ENCODE data around the gene SCPEP1.

GRCh38 chr17:57033296-57033695, 55.4 kb downstream of the SCPEP1 start:
- no peak for TF ChIP-seq POLR2AphosphoS5 (IDR thresholded peaks at IDR 0.05; ENCODE audit: low read depth, low read length)
- TF ChIP-seq TAF1 (IDR thresholded peaks at IDR 0.05; ENCODE audit: borderline replicate concordance, insufficient read depth, low read length) = no peak
- no peak for TF ChIP-seq REST (IDR thresholded peaks at IDR 0.05; ENCODE audit: insufficient read depth in 1 of 2, low read depth in 2 of 2, low read length in 2 of 2)

Data from PFSK-1 (cell line).